Measurements from ENCODE around the gene LRP11. TPM values are rescaled to one million over a fixed set of nuclear protein-coding genes. Genes with fewer than 3 reads are reported as not detected.

LRP11 gene
- total RNA-seq, 1 experiment from 2014 or later, result 14.8 TPM

DNA sequence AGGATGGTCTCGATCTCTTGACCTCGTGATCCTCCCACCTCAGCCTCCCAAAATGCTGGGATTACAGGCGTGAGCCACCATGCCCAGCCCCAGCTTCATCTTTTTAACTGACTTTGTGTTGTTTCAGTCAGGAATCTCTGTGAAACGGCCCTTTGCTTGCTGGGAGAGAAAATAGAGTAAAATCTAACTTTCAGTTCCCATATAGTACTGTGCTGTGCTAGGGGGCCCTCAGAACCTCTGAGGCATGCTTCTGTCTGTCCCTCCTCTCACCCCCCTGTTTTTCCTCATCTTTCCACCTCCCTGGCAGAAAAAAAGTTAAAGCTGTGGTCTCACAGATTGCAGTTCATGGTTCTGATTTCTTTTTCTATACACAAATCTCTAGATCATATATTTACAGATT is 48.4 kb downstream of the LRP11 start:
- H3K4me3 Mint-ChIP-seq, result no peak overlapping the region; a peak in 1 of 5 replicates
- Histone ChIP-seq H4K20me1 (ENCODE audit: control insufficient read depth, insufficient read depth, insufficient read length) (no peaks in the 10 kb centered on the region), H4K5ac (ENCODE audit: insufficient read length, low read depth, low read length) (no peak overlapping the region), H3K4me1 (ENCODE audit: insufficient read depth, low read length) (no peaks in the 10 kb centered on the region), H2BK120ac (ENCODE audit: low read depth, low read length, poor library complexity, severe bottlenecking) (no peak overlapping the region), H2AFZ (ENCODE audit: low read length) (no peak overlapping the region), H3K23ac (ENCODE audit: insufficient read length, low read depth, low read length) (no peak overlapping the region), H3K18ac (ENCODE audit: insufficient read length, low read depth, low read length) (no peak overlapping the region), H3K79me1 (ENCODE audit: insufficient read depth, low read depth, low read length, poor library complexity, severe bottlenecking) (no peaks in the 10 kb centered on the region), H2BK12ac (ENCODE audit: insufficient read length, low read depth, low read length) (no peak overlapping the region), H3K4ac (ENCODE audit: low read depth, low read length) (no peak overlapping the region), H3K79me2 (ENCODE audit: insufficient read depth, low read length) (no peaks in the 10 kb centered on the region), H3K56ac (ENCODE audit: insufficient read length, low read depth, low read length) (no peak overlapping the region), H3K4me2 (ENCODE audit: insufficient read depth, insufficient read length, low read length) (no peak overlapping the region), H3K23me2 (ENCODE audit: insufficient read length, low read depth, low read length, poor library complexity, severe bottlenecking) (no peaks in the 10 kb centered on the region), H4K91ac (ENCODE audit: insufficient read length, low read depth, low read length) (no peak overlapping the region), H3K14ac (ENCODE audit: insufficient read depth, low read length) (no peak overlapping the region), H3T11ph (ENCODE audit: low read length) (no peak overlapping the region), H3K27me3 (ENCODE audit: insufficient read depth, low read length) (no peaks in the 10 kb centered on the region), H2BK5ac (ENCODE audit: insufficient read length, low read length) (no peak overlapping the region), H2BK15ac (ENCODE audit: low read depth, low read length) (no peak overlapping the region), H4K8ac (replicated peaks; ENCODE audit: insufficient read length, low read depth, low read length) (no peak overlapping the region), H3K9ac (ENCODE audit: extremely low read depth, insufficient read length, low read length) (no peak overlapping the region), H3K27ac (ENCODE audit: insufficient read length, low read depth, low read length) (no peak overlapping the region), H2BK20ac (ENCODE audit: low read depth, low read length, poor library complexity, severe bottlenecking) (no peak overlapping the region), H2AK5ac (ENCODE audit: insufficient read length, low read length) (no peak overlapping the region), H3K9me3 (ENCODE audit: control insufficient read depth, low read depth, low read length) (no peaks in the 10 kb centered on the region)
- DNase-seq, result no peak
- H3K4me1 Mint-ChIP-seq, result no peaks in the 10 kb centered on the region
- no CpG with 5 or more reads among the region's 4 CpGs for WGBS (ENCODE audit: extremely low coverage, insufficient read length, low lambda C conversion rate)
- peaks cover 0 to 11% (median 2%) of the 10 kb centered on the region in 3 experiments; a peak in 4 of 7 replicates for H3K36me3 Mint-ChIP-seq (ENCODE audit: insufficient read depth in 1 of 3, low read depth in 3 of 3)
- TF ChIP-seq, protein P1, sequence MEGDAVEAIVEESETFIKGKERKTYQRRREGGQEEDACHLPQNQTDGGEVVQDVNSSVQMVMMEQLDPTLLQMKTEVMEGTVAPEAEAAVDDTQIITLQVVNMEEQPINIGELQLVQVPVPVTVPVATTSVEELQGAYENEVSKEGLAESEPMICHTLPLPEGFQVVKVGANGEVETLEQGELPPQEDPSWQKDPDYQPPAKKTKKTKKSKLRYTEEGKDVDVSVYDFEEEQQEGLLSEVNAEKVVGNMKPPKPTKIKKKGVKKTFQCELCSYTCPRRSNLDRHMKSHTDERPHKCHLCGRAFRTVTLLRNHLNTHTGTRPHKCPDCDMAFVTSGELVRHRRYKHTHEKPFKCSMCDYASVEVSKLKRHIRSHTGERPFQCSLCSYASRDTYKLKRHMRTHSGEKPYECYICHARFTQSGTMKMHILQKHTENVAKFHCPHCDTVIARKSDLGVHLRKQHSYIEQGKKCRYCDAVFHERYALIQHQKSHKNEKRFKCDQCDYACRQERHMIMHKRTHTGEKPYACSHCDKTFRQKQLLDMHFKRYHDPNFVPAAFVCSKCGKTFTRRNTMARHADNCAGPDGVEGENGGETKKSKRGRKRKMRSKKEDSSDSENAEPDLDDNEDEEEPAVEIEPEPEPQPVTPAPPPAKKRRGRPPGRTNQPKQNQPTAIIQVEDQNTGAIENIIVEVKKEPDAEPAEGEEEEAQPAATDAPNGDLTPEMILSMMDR (conservative IDR thresholded peaks at IDR 0.05), result no peak
- no peak overlapping the region for H3K27ac Mint-ChIP-seq
- H3K27me3 Mint-ChIP-seq (ENCODE audit: low read depth), result no peaks in the 10 kb centered on the region
- no peaks in the 10 kb centered on the region for H3K9me3 Mint-ChIP-seq

All from H9 (cell line).